Peyer's patch (tissue), 4 donors: Measurements from ENCODE around the gene KRTAP10-5.

Experiments used
- CTCF ChIP-seq, 6 experiments: fragments of 450-650 bp in 4 of 6; fragments of 200-600 bp in 2 of 6; sonication (generic) in 1 of 6; IDR thresholded peaks; one replicate each; pipeline ENCODE4 v1.5.1; 2017 to 2019; ENCODE audit warnings: antibody characterized with exemption in 6 of 6, mild to moderate bottlenecking in 3 of 6, moderate library complexity in 1 of 6
- POLR2A ChIP-seq, 2 donors: fragments of 450-650 bp; IDR thresholded peaks; one replicate each; pipeline ENCODE4 v1.5.1; 2017; ENCODE audit warnings: antibody characterized with exemption in 2 of 2, mild to moderate bottlenecking in 2 of 2, moderate library complexity in 2 of 2

DNA sequence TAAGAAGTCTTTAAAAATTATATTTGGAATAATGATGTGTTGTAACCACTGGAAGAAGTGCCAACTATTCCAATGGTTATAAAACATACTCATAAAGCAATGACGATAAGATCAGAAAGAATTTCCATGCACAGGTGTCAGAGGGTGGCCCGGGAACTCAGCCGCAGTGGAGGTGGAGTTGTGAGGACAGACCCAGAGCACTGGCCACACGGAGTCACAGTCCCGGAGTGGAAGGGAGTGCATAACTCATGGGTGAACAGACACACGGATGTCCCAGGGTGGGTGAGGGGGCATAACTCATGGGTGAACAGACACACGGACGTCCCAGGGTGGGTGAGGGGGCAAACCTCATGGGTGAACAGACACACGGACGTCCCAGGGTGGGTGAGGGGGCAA, 4.4 kb downstream of the KRTAP10-5 start:
- TF ChIP-seq POLR2A (IDR thresholded peaks at IDR 0.05) (no peak), CTCF (IDR thresholded peaks at IDR 0.05) (no peak)
